ENCODE measurements around the gene AQP12A. TPM values are rescaled to one million over a fixed set of nuclear protein-coding genes. Genes with fewer than 3 reads are reported as not detected.

Gene AQP12A
- total and polyA plus RNA-seq, 2 donors (not counting 1 experiment from before 2014, with no cell fraction given): not detected

DNA sequence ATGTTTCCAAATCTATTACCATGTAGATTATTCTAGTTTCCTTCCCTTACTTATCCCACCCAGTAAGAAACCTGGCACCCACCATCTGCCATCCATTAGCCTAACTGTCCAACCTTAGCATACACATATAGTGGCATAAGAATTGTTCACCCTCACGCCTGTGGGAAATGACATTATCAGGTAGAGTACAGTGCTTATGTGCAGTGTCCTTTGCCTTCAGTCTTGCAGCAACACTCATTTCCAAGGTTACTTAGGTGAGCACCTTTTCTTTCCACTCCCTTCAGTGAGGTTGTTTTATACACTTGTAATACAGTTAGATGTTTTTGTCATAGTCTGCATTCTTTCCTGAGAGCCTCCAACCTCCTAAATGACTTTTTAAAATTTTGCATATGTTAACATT, 27.0 kb upstream of the AQP12A start:
- ChIA-PET CTCF (no interaction called here), POLR2A (no interaction called here)
- no peaks in the 10 kb centered on the region for H4K20me1 ChIP-seq (ENCODE audit: control insufficient read depth, insufficient read depth, low read length, poor library complexity, severe bottlenecking)
- H3K4me2 ChIP-seq (replicated peaks; ENCODE audit: low read depth, low read length, poor library complexity, severe bottlenecking): no peak overlapping the region
- TF ChIP-seq, protein P1, sequence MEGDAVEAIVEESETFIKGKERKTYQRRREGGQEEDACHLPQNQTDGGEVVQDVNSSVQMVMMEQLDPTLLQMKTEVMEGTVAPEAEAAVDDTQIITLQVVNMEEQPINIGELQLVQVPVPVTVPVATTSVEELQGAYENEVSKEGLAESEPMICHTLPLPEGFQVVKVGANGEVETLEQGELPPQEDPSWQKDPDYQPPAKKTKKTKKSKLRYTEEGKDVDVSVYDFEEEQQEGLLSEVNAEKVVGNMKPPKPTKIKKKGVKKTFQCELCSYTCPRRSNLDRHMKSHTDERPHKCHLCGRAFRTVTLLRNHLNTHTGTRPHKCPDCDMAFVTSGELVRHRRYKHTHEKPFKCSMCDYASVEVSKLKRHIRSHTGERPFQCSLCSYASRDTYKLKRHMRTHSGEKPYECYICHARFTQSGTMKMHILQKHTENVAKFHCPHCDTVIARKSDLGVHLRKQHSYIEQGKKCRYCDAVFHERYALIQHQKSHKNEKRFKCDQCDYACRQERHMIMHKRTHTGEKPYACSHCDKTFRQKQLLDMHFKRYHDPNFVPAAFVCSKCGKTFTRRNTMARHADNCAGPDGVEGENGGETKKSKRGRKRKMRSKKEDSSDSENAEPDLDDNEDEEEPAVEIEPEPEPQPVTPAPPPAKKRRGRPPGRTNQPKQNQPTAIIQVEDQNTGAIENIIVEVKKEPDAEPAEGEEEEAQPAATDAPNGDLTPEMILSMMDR (IDR thresholded peaks at IDR 0.05): no peak
- no peaks in the 10 kb centered on the region for H3K36me3 ChIP-seq (replicated peaks in 1 of 2; ENCODE audit: control extremely low read depth in 1 of 2, control insufficient read depth in 1 of 2, extremely low read depth in 1 of 2, insufficient read depth in 2 of 2, low read length in 1 of 2)
- no peaks in the 10 kb centered on the region for H3K4me1 ChIP-seq (ENCODE audit: control insufficient read depth in 2 of 2, insufficient read depth in 2 of 2, low read length in 2 of 2)
- no peak overlapping the region for H2AFZ ChIP-seq (ENCODE audit: insufficient read depth, low read depth, low read length, poor library complexity, severe bottlenecking)
- DNase-seq (no peak), ATAC-seq (ENCODE audit: low read depth) (no peak)
- peaks cover 6 to 7% (median 7%) of the 10 kb centered on the region in 3 donors for H3K9me3 ChIP-seq (ENCODE audit: control extremely low read depth in 1 of 3, control insufficient read depth in 2 of 3, insufficient read depth in 1 of 3, low read length in 2 of 3)
- H3K79me2 ChIP-seq (ENCODE audit: control insufficient read depth, insufficient read depth, low read length): no peaks in the 10 kb centered on the region
- intact Hi-C loops (cut with micrococcal nuclease): no loop called here
- no peaks in the 10 kb centered on the region for H3K4me1 Mint-ChIP-seq
- H3K9ac ChIP-seq (ENCODE audit: low read length): no peak overlapping the region
- no peak overlapping the region for H3K4me3 ChIP-seq (ENCODE audit: control extremely low read depth in 1 of 5, extremely low read depth in 1 of 5, insufficient read depth in 1 of 5, low read depth in 2 of 5, low read length in 4 of 5)
- peaks cover 44% of the 10 kb centered on the region for H3K27me3 Mint-ChIP-seq
- no peak overlapping the region for H3K4me3 Mint-ChIP-seq
- H3K27ac ChIP-seq (ENCODE audit: low read length in 2 of 2): no peak overlapping the region
- H3K27me3 ChIP-seq (replicated peaks in 1 of 4; ENCODE audit: control extremely low read depth in 1 of 4, control insufficient read depth in 3 of 4, insufficient read depth in 4 of 4, low read length in 3 of 4): peaks cover 0 to 11% (median 1%) of the 10 kb centered on the region in 4 experiments
- peaks cover 4% of the 10 kb centered on the region for H3K9me3 Mint-ChIP-seq (ENCODE audit: insufficient read depth)
- no CpG with 5 or more reads among the region's 1 CpG for WGBS (ENCODE audit: insufficient coverage)
- no peak overlapping the region for H3K27ac Mint-ChIP-seq

DNA sequence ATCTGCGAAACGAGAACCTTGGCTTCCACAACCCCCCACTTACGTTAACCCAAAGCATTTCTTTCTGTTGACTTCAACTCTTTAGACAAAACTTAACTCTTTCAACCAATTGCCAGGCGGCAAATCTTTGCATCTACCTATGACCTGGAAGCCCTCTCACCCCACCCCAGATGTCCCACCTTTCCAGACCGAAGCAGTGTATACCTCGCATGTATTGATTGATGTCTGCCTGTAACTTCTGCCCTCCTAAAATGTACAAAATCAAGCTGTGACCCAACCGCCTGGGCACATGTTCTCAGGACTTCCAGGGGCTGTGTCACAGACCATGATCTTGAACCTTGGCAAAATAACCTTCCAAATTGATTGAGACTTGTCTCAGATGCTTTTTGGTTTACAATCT, 21.3 kb upstream of the AQP12A start:
- no peak overlapping the region for H3K27ac ChIP-seq (ENCODE audit: low read length in 2 of 2)
- peaks cover 0 to 4% (median 0%) of the 10 kb centered on the region in 3 donors for H3K9me3 ChIP-seq (ENCODE audit: control extremely low read depth in 1 of 3, control insufficient read depth in 2 of 3, insufficient read depth in 1 of 3, low read length in 2 of 3)
- CTCF ChIA-PET: no interaction called here
- H3K4me3 ChIP-seq (ENCODE audit: control extremely low read depth in 1 of 5, extremely low read depth in 1 of 5, insufficient read depth in 1 of 5, low read depth in 2 of 5, low read length in 4 of 5): no peak overlapping the region
- DNase-seq (no peak), ATAC-seq (ENCODE audit: low read depth) (no peak)
- H3K4me1 Mint-ChIP-seq: no peaks in the 10 kb centered on the region
- H3K4me3 Mint-ChIP-seq: no peak overlapping the region
- no peaks in the 10 kb centered on the region for H3K36me3 ChIP-seq (replicated peaks in 1 of 2; ENCODE audit: control extremely low read depth in 1 of 2, control insufficient read depth in 1 of 2, extremely low read depth in 1 of 2, insufficient read depth in 2 of 2, low read length in 1 of 2)
- no peak overlapping the region for H2AFZ ChIP-seq (ENCODE audit: insufficient read depth, low read depth, low read length, poor library complexity, severe bottlenecking)
- no peak for TF ChIP-seq EZH2 (IDR thresholded peaks at IDR 0.05; ENCODE audit: borderline replicate concordance, insufficient read depth, low read depth, low read length, poor library complexity, severe bottlenecking)
- TF ChIP-seq, protein P1 (IDR thresholded peaks at IDR 0.05): no peak
- peaks cover 0 to 11% (median 0%) of the 10 kb centered on the region in 4 experiments for H3K27me3 ChIP-seq (replicated peaks in 1 of 4; ENCODE audit: control extremely low read depth in 1 of 4, control insufficient read depth in 3 of 4, insufficient read depth in 4 of 4, low read length in 3 of 4)
- H3K79me2 ChIP-seq (ENCODE audit: control insufficient read depth, insufficient read depth, low read length): no peaks in the 10 kb centered on the region
- no peaks in the 10 kb centered on the region for H3K4me1 ChIP-seq (ENCODE audit: control insufficient read depth in 2 of 2, insufficient read depth in 2 of 2, low read length in 2 of 2)
- H3K4me2 ChIP-seq (replicated peaks; ENCODE audit: low read depth, low read length, poor library complexity, severe bottlenecking): no peak overlapping the region
- peaks cover 45% of the 10 kb centered on the region for H3K27me3 Mint-ChIP-seq
- H3K9me3 Mint-ChIP-seq (ENCODE audit: insufficient read depth): peaks cover 4% of the 10 kb centered on the region
- no peak overlapping the region for H3K27ac Mint-ChIP-seq
- POLR2A ChIA-PET: no interaction called here
- WGBS (ENCODE audit: insufficient coverage): 90% methylated on average over 7 of the region's 7 CpGs
- no peaks in the 10 kb centered on the region for H4K20me1 ChIP-seq (ENCODE audit: control insufficient read depth, insufficient read depth, low read length, poor library complexity, severe bottlenecking)
- H3K9ac ChIP-seq (ENCODE audit: low read length): no peak overlapping the region
- intact Hi-C loops (cut with micrococcal nuclease): no loop called here
